CD4-positive, alpha-beta T cell (primary cell): ENCODE results near the gene SRP9. TPM values are rescaled to one million over a fixed set of nuclear protein-coding genes. Genes with fewer than 3 reads are reported as not detected.

Experiments used
- ATAC-seq: fragments of 200-7000 bp; cut with Tn5 transposase; one replicate; pipeline ENCODE4 v1.10.0; 2022; ENCODE audit warnings: mild to moderate bottlenecking; ENCODE audit not compliant: poor library complexity
- CTCF ChIA-PET: fragments of 350-600 bp; sonication (Branson Sonifier 250); formaldehyde crosslinking; loops from one replicate; lab custom pipeline; 2021; ENCODE audit warnings: antibody characterized with exemption, inconsistent platforms; lab: Charles Lee
- POLR2A ChIA-PET: fragments of 350-600 bp; sonication (Branson Sonifier 250); formaldehyde crosslinking; loops from one replicate; lab custom pipeline; 2021; ENCODE audit warnings: antibody characterized with exemption, inconsistent platforms; lab: Charles Lee
- DNase-seq, 14 experiments: peaks; one replicate each; pipeline ENCODE4 v3.0.0-alpha.2; 2013 to 2020; ENCODE audit warnings: mixed read lengths in 2 of 14
- H3K27ac ChIP-seq, 2 donors: one replicate each; pipeline versions ENCODE4 v1.5.1 to v1.7.0; 2013; ENCODE audit warnings: low read length in 2 of 2, low read depth in 1 of 2, mild to moderate bottlenecking in 1 of 2
- H3K27me3 ChIP-seq, 2 experiments: 1 replicate in 1 of 2; 2 replicates in 1 of 2; pipeline versions ENCODE4 v1.6.1 to v1.7.0; 2013; ENCODE audit warnings: low read length in 2 of 2, control low read depth in 1 of 2, mild to moderate bottlenecking in 1 of 2, moderate library complexity in 1 of 2; ENCODE audit not compliant: insufficient read depth in 2 of 2, control insufficient read depth in 1 of 2
- H3K36me3 ChIP-seq: one replicate; pipeline ENCODE4 v1.6.1; 2013; ENCODE audit warnings: low read length, control low read depth; ENCODE audit not compliant: insufficient read depth
- H3K4me1 ChIP-seq: one replicate; pipeline ENCODE4 v1.6.1; 2013; ENCODE audit warnings: low read length, control low read depth; ENCODE audit not compliant: insufficient read depth
- H3K4me3 ChIP-seq: one replicate; pipeline ENCODE4 v1.5.1; 2013; ENCODE audit warnings: mild to moderate bottlenecking, low read length, moderate library complexity
- H3K9me3 ChIP-seq, 2 experiments: 1 replicate in 1 of 2; 2 replicates in 1 of 2; pipeline versions ENCODE4 v1.6.1 to v1.7.0; 2013; ENCODE audit warnings: low read length in 2 of 2, mild to moderate bottlenecking in 2 of 2, control low read depth in 1 of 2, moderate library complexity in 1 of 2; ENCODE audit not compliant: control insufficient read depth in 1 of 2, insufficient read depth in 1 of 2
- H3K27ac Mint-ChIP-seq: one replicate; pipeline ENCODE4 v1.8.0; 2020; ENCODE audit warnings: mixed read lengths
- H3K27me3 Mint-ChIP-seq: one replicate; pipeline ENCODE4 v1.8.0; 2021; ENCODE audit warnings: mixed read lengths
- H3K36me3 Mint-ChIP-seq: one replicate; pipeline ENCODE4 v1.8.0; 2021; ENCODE audit warnings: low read depth, mixed read lengths
- H3K4me1 Mint-ChIP-seq: one replicate; pipeline ENCODE4 v1.8.0; 2021; ENCODE audit warnings: low read depth, mixed read lengths
- H3K4me3 Mint-ChIP-seq: one replicate; pipeline ENCODE4 v1.8.0; 2020; ENCODE audit warnings: mild to moderate bottlenecking, mixed read lengths
- H3K9me3 Mint-ChIP-seq: one replicate; pipeline ENCODE4 v1.8.0; 2020; ENCODE audit warnings: mixed read lengths
- CTCF ChIP-seq: fragments of 200-600 bp; IDR thresholded peaks from one replicate; pipeline ENCODE4 v1.8.0; 2022; ENCODE audit warnings: antibody characterized with exemption, mild to moderate bottlenecking
- intact Hi-C, 2 experiments: fragments of 100-400 bp; cut with DNase I in 1 of 2; cut with micrococcal nuclease in 1 of 2; formaldehyde crosslinking; loops; one replicate each; pipeline versions ENCODE4 v1.15.1 to v1.9.0; 2023 to 2025; cut with DNase I, micrococcal nuclease
- total RNA-seq, 174 experiments: library from RNA in 2 of 174; stranded (reverse) in 2 of 174; gene quantifications; one replicate each; pipeline ENCODE4 v1.2.3 and lab custom pipeline; 2021 to 2026

The SRP9 gene
- total RNA-seq, 2 experiments from 2014 or later = 63.7 to 69.8 TPM

DNA sequence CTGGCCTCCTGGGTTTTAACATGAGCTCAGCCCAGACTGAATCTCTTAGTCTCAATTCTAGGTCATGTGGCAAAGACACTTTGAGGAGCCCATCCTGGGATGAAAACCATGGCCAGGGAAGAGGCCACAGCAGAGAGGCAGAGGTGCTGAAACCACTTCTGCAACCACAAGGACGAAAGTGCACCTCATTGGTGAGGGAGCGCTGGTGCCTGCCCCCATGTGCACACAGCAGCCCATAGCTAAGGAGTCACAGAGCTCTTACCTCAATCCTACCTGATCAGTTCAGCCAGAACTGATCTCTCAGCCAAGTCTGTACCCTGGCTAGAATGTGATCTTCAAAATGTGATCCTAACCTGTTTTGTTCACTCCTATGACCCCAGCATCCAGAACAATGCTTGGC, 32.9 kb upstream of the SRP9 start:
- Histone ChIP-seq H3K9me3 (no peaks in the 10 kb centered on the region), H3K27ac (no peak overlapping the region), H3K27me3 (no peaks in the 10 kb centered on the region), H3K4me1 (no peaks in the 10 kb centered on the region), H3K36me3 (no peaks in the 10 kb centered on the region), H3K4me3 (no peak overlapping the region)
- ChIA-PET CTCF (no interaction called here), POLR2A (no interaction called here)
- Mint-ChIP-seq H3K27me3 (no peaks in the 10 kb centered on the region), H3K27ac (no peak overlapping the region), H3K4me1 (no peaks in the 10 kb centered on the region), H3K4me3 (no peak overlapping the region), H3K36me3 (no peaks in the 10 kb centered on the region), H3K9me3 (no peaks in the 10 kb centered on the region)
- intact Hi-C loops = no loop called here
- no peak for TF ChIP-seq CTCF
- DNase-seq (no peak), ATAC-seq (no peak)

DNA sequence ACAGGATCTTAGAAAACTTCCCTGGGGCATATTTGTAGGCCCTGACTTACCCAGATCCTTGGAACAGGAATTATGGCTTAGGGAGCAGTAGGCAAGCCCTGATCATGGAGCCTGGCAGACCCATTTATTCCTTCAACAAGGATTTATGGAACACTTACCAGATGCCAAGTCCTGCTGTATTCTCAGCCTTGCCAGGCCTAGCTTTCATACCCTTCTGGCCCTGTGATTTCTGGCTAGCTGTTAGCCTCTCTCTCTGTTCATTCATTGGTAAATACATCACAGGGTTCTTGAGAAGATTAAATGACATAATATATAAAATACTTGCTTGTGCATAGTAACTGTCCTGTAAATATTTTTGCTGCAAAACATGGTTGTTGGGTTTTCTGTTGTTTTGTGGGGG, 32.4 kb upstream of the SRP9 start:
- ChIA-PET CTCF (no interaction called here), POLR2A (no interaction called here)
- H3K4me3 ChIP-seq = no peak overlapping the region
- H3K9me3 ChIP-seq = no peaks in the 10 kb centered on the region
- no peak for ATAC-seq
- Mint-ChIP-seq H3K36me3 (no peaks in the 10 kb centered on the region), H3K4me3 (no peak overlapping the region), H3K27ac (no peak overlapping the region), H3K27me3 (no peaks in the 10 kb centered on the region), H3K4me1 (no peaks in the 10 kb centered on the region), H3K9me3 (no peaks in the 10 kb centered on the region)
- intact Hi-C loops = no loop called here
- DNase-seq = no peak
- H3K27me3 ChIP-seq = no peaks in the 10 kb centered on the region
- no peaks in the 10 kb centered on the region for H3K36me3 ChIP-seq
- H3K27ac ChIP-seq = no peak overlapping the region
- no peaks in the 10 kb centered on the region for H3K4me1 ChIP-seq
- no peak for TF ChIP-seq CTCF

DNA sequence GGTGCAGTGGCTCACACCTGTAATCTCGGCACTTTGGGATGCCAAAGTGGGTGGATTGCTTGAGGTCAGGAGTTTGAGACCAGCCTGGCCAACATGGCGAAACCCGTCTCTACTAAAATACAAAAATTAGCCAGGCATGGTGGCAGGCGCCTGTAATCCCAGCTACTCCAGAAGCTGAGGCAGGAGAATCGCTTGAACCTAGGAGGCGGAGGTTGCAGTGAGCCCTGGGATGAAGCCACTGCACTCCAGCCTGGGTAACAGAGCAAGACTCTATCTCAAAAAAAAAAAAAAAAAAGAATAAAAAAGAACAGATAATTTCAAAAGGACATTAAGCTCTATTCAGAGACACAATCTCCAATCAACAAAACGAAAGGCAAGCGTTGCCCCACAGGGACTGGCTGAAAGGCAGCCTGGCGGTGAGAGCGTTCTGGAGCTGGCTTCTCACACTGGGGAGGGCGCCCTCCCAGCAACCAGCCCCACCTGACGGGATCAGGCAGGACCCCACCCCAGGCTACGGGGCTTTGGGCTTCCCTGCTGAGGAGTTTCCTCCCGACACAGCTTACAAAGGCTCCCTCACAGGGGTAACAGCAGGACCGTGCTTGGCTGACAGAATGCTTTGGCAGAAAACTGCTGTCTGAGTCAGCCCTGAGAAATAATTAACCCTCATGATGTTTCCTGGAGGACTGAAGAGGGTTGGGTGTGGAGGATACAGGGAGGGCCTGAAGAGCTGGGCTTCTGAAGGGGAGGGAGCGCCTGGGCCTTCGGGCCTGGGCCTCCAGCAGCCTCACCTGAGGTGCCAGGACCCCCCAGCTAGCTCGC, 31.1 kb upstream of the SRP9 start:
- H3K9me3 Mint-ChIP-seq = no peaks in the 10 kb centered on the region
- no peak overlapping the region for H3K4me3 ChIP-seq
- no peaks in the 10 kb centered on the region for H3K27me3 Mint-ChIP-seq
- ATAC-seq (no peak), DNase-seq (no peak)
- no peaks in the 10 kb centered on the region for H3K27me3 ChIP-seq
- H3K36me3 Mint-ChIP-seq = no peaks in the 10 kb centered on the region
- no peak overlapping the region for H3K27ac Mint-ChIP-seq
- intact Hi-C loops = no loop called here
- no peaks in the 10 kb centered on the region for H3K9me3 ChIP-seq
- H3K27ac ChIP-seq = no peak overlapping the region
- H3K4me1 Mint-ChIP-seq = no peaks in the 10 kb centered on the region
- POLR2A ChIA-PET = interaction anchor here (1.2 kb wide), 1 partner anchor 32 kb away, joined by 8 read pairs; the partner anchor contains the start of gene SRP9
- no peak for TF ChIP-seq CTCF
- H3K4me3 Mint-ChIP-seq = no peak overlapping the region
- H3K4me1 ChIP-seq = no peaks in the 10 kb centered on the region
- no peaks in the 10 kb centered on the region for H3K36me3 ChIP-seq
- CTCF ChIA-PET = no interaction called here
